Activated naive CD4-positive, alpha-beta T cell treated with anti-CD3 and anti-CD28 coated beads for 36 hours (primary cell): ENCODE results near the gene LRRC1. TPM values are rescaled to one million over a fixed set of nuclear protein-coding genes. Genes with fewer than 3 reads are reported as not detected.

ENCODE experiments used
- CTCF ChIA-PET: fragments of 350-600 bp; sonication (Branson Sonifier 250); formaldehyde crosslinking; loops from one replicate; lab custom pipeline; 2021; ENCODE audit warnings: antibody characterized with exemption; lab: Charles Lee
- DNase-seq: peaks from one replicate; pipeline ENCODE4 v3.0.0-alpha.2; 2020
- H3K27ac Mint-ChIP-seq: one replicate; pipeline ENCODE4 v1.8.0; 2021; ENCODE audit warnings: mild to moderate bottlenecking, mixed read lengths
- H3K27me3 Mint-ChIP-seq: one replicate; pipeline ENCODE4 v1.8.0; 2021; ENCODE audit warnings: low read depth, mixed read lengths
- H3K36me3 Mint-ChIP-seq: one replicate; pipeline ENCODE4 v1.8.0; 2021; ENCODE audit warnings: low read depth, mixed read lengths
- H3K4me1 Mint-ChIP-seq: one replicate; pipeline ENCODE4 v1.8.0; 2021; ENCODE audit warnings: low read depth, mixed read lengths
- H3K4me3 Mint-ChIP-seq: one replicate; pipeline ENCODE4 v1.8.0; 2021; ENCODE audit warnings: mild to moderate bottlenecking, moderate library complexity, mixed read lengths
- H3K9me3 Mint-ChIP-seq: one replicate; pipeline ENCODE4 v1.8.0; 2021; ENCODE audit warnings: mixed read lengths
- intact Hi-C: fragments of 100-400 bp; cut with micrococcal nuclease; formaldehyde crosslinking; loops from one replicate; pipeline ENCODE4 v1.15.1; 2023
- total RNA-seq, 2 experiments: library from RNA; stranded (reverse); gene quantifications; one replicate each; pipeline ENCODE4 v1.2.3, GENCODE V29; 2021

The LRRC1 gene
- total RNA-seq, 2 experiments from 2014 or later, result 2.3 to 2.9 TPM

DNA sequence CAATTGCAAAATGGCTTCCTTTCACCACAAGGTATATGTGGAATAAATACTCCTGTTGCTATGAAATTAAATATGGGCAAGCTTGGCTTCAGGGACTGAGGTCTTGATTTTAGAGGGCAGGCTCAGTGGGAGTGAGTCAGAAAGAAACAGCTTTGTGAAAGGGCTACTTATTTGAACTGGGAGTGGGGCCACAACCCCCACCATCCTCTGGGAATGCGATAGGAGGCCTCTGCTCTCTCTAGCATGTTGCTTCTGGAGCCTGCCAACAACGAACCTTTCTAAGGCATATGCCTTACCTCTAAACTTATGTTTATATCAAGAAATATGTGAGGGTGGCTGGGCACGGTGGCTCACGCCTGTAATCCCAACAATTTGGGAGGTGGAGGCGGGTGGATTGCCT, 149.7 kb downstream of the LRRC1 start:
- CTCF ChIA-PET, result interaction anchor here (0.6 kb wide), 1 partner anchor 11 kb away, joined by 4 read pairs; no protein-coding TSS in a partner anchor
- peaks cover 15% of the 10 kb centered on the region for H3K27me3 Mint-ChIP-seq
- no peak for DNase-seq
- no peaks in the 10 kb centered on the region for H3K9me3 Mint-ChIP-seq
- no peak overlapping the region for H3K4me3 Mint-ChIP-seq
- H3K27ac Mint-ChIP-seq, result no peak overlapping the region
- no peaks in the 10 kb centered on the region for H3K4me1 Mint-ChIP-seq
- H3K36me3 Mint-ChIP-seq, result no peaks in the 10 kb centered on the region
- intact Hi-C loops, result no loop called here

DNA sequence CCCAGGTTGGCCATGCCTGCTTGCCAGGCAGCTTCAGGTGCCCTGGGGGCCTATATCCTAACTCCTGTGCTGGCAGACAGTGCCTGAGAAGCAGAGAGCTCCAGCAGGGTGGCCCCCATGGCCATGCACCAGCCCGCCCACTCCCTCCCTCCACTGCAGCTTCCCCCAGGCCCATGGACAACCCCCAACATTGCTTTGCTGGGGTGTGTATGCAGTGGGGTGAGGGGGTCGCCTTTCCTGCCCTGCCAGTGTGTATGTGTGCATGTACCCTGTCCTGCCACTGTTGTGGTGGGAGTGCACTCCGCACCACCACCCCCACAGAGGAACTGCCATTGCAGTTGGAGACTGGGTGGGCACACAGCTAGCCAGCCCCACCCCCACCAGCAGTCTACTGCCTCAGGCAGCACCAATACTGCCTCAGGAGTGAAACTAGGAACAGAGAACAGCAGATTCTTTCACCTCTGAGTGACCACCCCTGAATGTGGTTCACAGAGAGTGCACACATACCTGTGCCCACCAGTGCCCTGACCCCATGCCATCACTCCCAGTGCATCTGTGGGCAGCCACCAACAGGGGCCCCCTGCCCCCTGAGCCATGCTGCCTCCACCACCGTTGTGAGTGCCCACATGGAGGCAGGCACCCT, 151.1 kb downstream of the LRRC1 start:
- no peak for DNase-seq
- Mint-ChIP-seq H3K27me3 (peaks cover 7% of the 10 kb centered on the region), H3K27ac (no peak overlapping the region), H3K36me3 (no peaks in the 10 kb centered on the region), H3K4me3 (no peak overlapping the region), H3K4me1 (no peaks in the 10 kb centered on the region), H3K9me3 (peaks cover 3% of the 10 kb centered on the region)
- CTCF ChIA-PET, result no interaction called here
- intact Hi-C loops, result no loop called here

DNA sequence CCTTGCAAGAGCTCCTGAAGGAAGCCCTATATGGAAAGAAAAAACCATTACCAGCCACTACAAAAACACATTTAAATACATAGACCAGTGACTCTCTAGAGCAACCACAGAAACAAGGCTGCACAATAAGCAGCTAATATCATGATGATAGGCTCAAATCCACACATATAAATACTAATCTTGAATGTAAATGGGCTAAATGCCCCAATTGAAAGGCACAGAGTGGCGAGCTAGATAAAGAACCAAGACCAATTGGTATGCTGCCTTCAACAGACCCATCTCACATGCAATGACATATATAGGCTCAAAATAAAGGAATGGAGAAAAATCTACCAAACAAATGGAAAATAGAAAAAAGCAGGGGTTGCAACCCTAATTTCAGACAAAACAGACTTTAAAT, 153.0 kb downstream of the LRRC1 start:
- no peak for DNase-seq
- Mint-ChIP-seq H3K9me3 (peaks cover 3% of the 10 kb centered on the region), H3K4me3 (no peak overlapping the region), H3K36me3 (no peaks in the 10 kb centered on the region), H3K4me1 (no peaks in the 10 kb centered on the region), H3K27ac (no peak overlapping the region), H3K27me3 (peaks cover 6% of the 10 kb centered on the region)
- CTCF ChIA-PET, result no interaction called here
- intact Hi-C loops, result no loop called here

DNA sequence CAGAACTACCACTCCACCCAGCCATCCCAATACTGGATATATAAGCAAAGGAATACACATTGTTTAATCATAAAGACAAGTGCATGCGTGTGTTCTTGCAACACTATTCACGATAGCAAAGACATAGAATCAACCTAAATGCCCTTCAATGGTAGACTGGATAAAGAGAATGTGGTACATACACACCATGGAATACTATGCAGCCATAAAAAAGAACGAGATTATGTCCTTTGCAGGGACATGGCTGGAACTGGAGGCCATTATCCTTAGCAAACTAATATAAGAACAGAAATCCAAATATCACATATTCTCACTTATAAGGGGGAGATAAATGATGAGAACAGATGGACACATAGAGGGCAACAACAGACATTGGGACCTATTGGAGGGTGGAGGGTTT, 156.6 kb downstream of the LRRC1 start:
- Mint-ChIP-seq H3K27ac (no peak overlapping the region), H3K27me3 (peaks cover 2% of the 10 kb centered on the region), H3K9me3 (peaks cover 3% of the 10 kb centered on the region), H3K36me3 (no peaks in the 10 kb centered on the region), H3K4me1 (no peaks in the 10 kb centered on the region), H3K4me3 (no peak overlapping the region)
- intact Hi-C loops, result loop anchor here (10.0 kb wide), 1 partner anchor 457 kb away; no protein-coding TSS in a partner anchor
- no peak for DNase-seq
- CTCF ChIA-PET, result no interaction called here

DNA sequence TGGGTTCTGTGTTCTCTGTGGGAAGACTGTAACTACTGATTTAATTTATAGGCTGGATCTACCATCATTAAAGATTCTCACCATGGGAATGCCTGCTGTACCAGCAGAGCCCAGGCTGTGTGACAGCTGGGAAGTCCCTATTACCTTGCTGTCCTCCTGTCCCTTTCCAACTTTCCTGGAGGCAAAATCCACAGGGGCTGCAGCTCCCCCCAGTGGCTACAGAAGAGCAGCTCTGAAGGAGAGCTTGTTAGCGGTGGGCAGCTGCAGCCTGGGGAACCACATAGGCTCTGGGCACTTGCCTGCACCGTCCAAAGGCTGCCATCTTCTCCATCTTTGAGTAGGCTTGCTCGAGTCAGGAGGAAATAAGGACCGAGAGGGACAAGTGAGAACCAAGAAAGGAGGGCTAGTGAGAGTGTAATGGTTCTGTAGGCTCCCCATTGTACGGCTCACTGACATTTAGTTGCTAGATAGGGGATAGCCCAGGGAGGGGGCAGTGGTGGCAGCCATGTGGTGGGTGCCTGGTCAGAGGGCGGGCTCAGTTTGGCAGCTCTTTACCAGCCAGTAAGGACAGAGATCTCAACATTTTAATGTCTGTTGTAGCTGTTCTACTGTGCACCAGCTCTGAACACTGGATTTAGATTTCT, 161.4 kb downstream of the LRRC1 start:
- DNase-seq, result peak; percentile 46
- intact Hi-C loops, result loop anchor here (1.0 to 10.0 kb wide), 3 partner anchors 162 to 461 kb away; no protein-coding TSS in a partner anchor
- no peak overlapping the region for H3K4me3 Mint-ChIP-seq
- no peak overlapping the region for H3K27ac Mint-ChIP-seq
- H3K27me3 Mint-ChIP-seq, result peaks cover 2% of the 10 kb centered on the region
- CTCF ChIA-PET, result interaction anchor here (0.6 to 1.8 kb wide), 12 partner anchors 12 to 237 kb away, joined by 3 to 8 read pairs (median 4); partner anchors contain the start of gene LRRC1
- H3K4me1 Mint-ChIP-seq, result no peaks in the 10 kb centered on the region
- no peaks in the 10 kb centered on the region for H3K9me3 Mint-ChIP-seq
- H3K36me3 Mint-ChIP-seq, result no peaks in the 10 kb centered on the region

DNA sequence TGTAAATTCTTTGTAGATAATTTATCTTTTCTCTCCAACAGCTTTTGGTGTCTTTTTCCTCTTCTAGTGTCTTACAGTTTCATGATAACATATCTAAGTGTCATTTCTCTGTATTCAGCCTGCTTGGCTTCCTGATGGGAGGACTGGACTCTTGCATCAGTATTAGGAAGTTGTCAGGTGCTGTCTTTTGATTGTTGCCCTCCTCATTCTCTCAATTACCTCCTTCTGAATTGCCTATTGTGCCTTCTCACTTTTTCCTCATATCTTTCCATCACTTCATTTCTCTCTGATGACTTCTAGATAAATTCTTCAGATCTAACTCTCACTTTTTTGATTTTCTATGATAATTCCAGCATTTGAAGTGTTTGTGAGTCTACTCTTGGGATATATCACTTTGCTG, 162.0 kb downstream of the LRRC1 start:
- intact Hi-C loops, result loop anchor here (1.0 to 10.0 kb wide), 3 partner anchors 163 to 462 kb away; no protein-coding TSS in a partner anchor
- Mint-ChIP-seq H3K27ac (no peak overlapping the region), H3K36me3 (no peaks in the 10 kb centered on the region), H3K4me3 (no peak overlapping the region), H3K27me3 (peaks cover 2% of the 10 kb centered on the region), H3K4me1 (no peaks in the 10 kb centered on the region), H3K9me3 (no peaks in the 10 kb centered on the region)
- no peak for DNase-seq
- CTCF ChIA-PET, result interaction anchor here (1.0 to 1.8 kb wide), 6 partner anchors 13 to 238 kb away, joined by 3 to 5 read pairs (median 4); no protein-coding TSS in a partner anchor

DNA sequence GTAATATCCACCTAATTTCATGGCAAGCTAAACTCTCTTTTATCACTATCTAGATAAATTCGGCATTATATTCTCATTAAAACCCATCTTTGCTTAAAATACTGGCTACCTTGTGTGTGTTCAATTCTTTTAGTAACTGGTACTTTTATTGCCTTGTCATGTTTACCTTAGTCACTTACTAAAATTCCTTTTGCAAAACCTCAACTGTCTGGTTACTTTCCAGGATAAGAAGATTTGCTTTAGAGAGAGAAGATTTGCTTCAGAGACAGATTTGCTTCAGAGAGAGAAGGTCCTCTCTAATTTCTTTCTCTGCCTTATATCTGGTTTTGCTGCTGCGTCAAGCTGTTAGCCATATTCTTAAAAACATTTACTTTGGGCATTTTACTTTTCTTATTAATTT, 164.9 kb downstream of the LRRC1 start:
- no peak for DNase-seq
- no peak overlapping the region for H3K4me3 Mint-ChIP-seq
- H3K4me1 Mint-ChIP-seq, result no peaks in the 10 kb centered on the region
- CTCF ChIA-PET, result no interaction called here
- H3K36me3 Mint-ChIP-seq, result no peaks in the 10 kb centered on the region
- intact Hi-C loops, result loop anchor here (5.0 to 10.0 kb wide), 2 partner anchors 232 to 465 kb away; no protein-coding TSS in a partner anchor
- no peak overlapping the region for H3K27ac Mint-ChIP-seq
- peaks cover 4% of the 10 kb centered on the region for H3K27me3 Mint-ChIP-seq
- H3K9me3 Mint-ChIP-seq, result no peaks in the 10 kb centered on the region

DNA sequence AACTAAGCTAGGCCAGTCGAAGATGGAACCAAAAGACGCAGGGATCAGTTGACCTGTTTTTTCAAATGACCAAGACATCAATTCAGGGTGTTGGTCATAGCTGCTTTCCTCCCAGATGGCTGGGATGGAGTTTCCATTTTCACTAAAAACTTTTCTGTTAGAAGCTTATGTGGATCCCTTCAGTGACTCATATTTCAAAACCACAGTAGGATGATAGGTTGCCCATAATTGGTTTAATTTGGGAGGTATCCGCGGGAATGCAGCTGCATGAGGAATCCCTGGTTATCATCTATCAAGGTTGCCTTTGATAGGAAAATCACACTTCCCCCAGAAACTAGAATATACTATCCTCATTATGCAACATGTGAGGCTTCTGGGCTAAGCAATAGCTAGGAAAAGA, 165.5 kb downstream of the LRRC1 start:
- intact Hi-C loops, result no loop called here
- CTCF ChIA-PET, result no interaction called here
- no peak for DNase-seq
- Mint-ChIP-seq H3K9me3 (no peaks in the 10 kb centered on the region), H3K4me3 (no peak overlapping the region), H3K27ac (no peak overlapping the region), H3K27me3 (peaks cover 4% of the 10 kb centered on the region), H3K36me3 (no peaks in the 10 kb centered on the region), H3K4me1 (no peaks in the 10 kb centered on the region)

DNA sequence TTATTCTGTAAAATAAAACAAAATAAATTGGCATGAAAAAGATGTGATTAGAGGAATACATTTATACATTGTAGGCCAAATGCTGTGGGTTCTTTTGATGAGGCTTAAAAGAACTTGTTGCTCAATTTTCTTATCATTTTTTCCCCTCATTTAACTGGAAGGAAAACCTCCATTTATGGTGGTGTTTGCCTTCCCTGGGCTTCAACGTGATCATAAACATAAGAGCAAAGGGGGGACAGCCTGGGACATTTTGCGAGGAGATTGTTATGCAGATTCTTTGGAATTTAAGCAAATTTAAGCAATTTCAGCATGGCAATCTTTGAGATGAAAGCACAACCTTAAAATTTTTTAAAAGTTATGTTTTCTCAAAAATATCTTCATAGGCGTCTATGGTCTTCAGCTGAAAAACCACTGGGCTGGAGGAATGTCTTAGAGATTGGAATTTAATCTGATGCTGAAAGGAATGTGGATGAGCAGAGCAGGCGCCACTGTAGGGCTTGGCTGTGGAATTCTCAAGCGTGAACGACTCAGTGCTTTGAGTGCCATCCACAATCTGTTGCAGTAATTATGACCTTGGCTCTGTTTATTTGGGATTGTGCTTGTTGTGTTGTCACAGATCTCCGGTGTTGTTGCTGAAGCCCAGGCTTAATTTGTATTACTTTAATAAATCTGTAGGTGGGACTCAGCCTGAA, 167.0 kb downstream of the LRRC1 start:
- DNase-seq, result no peak
- H3K36me3 Mint-ChIP-seq, result no peaks in the 10 kb centered on the region
- no peak overlapping the region for H3K4me3 Mint-ChIP-seq
- intact Hi-C loops, result no loop called here
- H3K4me1 Mint-ChIP-seq, result no peaks in the 10 kb centered on the region
- CTCF ChIA-PET, result no interaction called here
- H3K27ac Mint-ChIP-seq, result no peak overlapping the region
- peaks cover 4% of the 10 kb centered on the region for H3K27me3 Mint-ChIP-seq
- no peaks in the 10 kb centered on the region for H3K9me3 Mint-ChIP-seq

DNA sequence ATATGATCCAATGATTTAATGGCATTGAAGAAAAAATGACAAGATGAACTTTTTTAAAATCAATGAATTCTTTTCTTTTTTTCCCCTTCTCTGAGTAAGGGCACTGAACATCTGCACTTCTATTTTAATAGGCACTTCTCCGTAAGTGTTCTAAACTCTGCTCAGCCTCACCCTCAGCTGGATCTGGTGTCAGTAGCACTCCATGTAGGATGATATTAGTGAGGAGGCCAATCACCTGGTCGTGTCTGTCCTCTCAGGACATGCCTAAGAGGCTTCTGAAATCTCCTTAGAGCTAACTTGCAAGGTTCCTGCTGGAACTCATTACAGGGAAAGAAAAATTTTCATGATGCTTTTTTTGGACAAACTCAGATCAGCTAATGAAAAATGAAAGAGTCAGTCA, 167.8 kb downstream of the LRRC1 start:
- Mint-ChIP-seq H3K36me3 (no peaks in the 10 kb centered on the region), H3K27me3 (peaks cover 2% of the 10 kb centered on the region), H3K27ac (no peak overlapping the region), H3K4me1 (no peaks in the 10 kb centered on the region), H3K9me3 (no peaks in the 10 kb centered on the region), H3K4me3 (no peak overlapping the region)
- CTCF ChIA-PET, result no interaction called here
- intact Hi-C loops, result no loop called here
- no peak for DNase-seq

DNA sequence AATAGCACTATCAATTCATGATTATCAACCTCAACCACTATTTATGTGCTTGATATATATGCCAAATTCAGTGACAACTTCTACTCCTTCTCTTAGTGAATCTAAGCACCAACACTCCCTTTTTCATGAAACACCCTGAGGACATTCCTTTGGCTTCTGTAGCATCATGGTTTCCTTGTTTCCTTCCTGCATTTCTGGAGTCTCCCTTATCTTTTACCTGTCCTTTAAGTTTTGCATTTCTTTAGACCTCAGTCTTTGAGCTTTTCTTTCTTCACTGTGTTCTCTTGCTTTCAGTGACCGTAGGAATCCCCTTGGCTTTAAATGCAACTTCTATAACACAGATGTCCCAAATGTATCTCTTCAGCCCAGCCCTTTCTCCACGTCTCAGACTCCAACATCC, 172.6 kb downstream of the LRRC1 start:
- H3K27ac Mint-ChIP-seq, result no peak overlapping the region
- CTCF ChIA-PET, result interaction anchor here (0.9 kb wide), 1 partner anchor 241 kb away, joined by 4 read pairs; no protein-coding TSS in a partner anchor
- no peaks in the 10 kb centered on the region for H3K36me3 Mint-ChIP-seq
- peaks cover 6% of the 10 kb centered on the region for H3K27me3 Mint-ChIP-seq
- no peaks in the 10 kb centered on the region for H3K4me1 Mint-ChIP-seq
- intact Hi-C loops, result no loop called here
- H3K9me3 Mint-ChIP-seq, result no peaks in the 10 kb centered on the region
- no peak for DNase-seq
- H3K4me3 Mint-ChIP-seq, result no peak overlapping the region
